Activated CD4-positive, alpha-beta T cell treated with anti-CD3 and anti-CD28 coated beads, Interleukin-2, amount 10 ng/mL, durations not matched to agents 24 days and 14 days (primary cell): ENCODE results near the gene NXF1. TPM values are rescaled to one million over a fixed set of nuclear protein-coding genes. Genes with fewer than 3 reads are reported as not detected.
"Not testable (repeated sequence)": the region's sequence is repeated elsewhere in the genome, so short reads cannot be mapped to it uniquely, and the experiment has no call there.

Source experiments
- DNase-seq: peaks from one replicate; pipeline ENCODE4 v3.0.0; 2022
- H3K27ac Mint-ChIP-seq: one replicate; pipeline ENCODE4 v1.8.0; 2022; ENCODE audit warnings: mild to moderate bottlenecking, mixed read lengths
- H3K27me3 Mint-ChIP-seq: one replicate; pipeline ENCODE4 v1.8.0; 2022; ENCODE audit warnings: mixed read lengths
- H3K36me3 Mint-ChIP-seq: one replicate; pipeline ENCODE4 v1.8.0; 2022; ENCODE audit warnings: low read depth, mild to moderate bottlenecking, mixed read lengths
- H3K4me1 Mint-ChIP-seq: one replicate; pipeline ENCODE4 v1.8.0; 2021; ENCODE audit warnings: mixed read lengths
- H3K4me3 Mint-ChIP-seq: one replicate; pipeline ENCODE4 v1.8.0; 2022; ENCODE audit warnings: mild to moderate bottlenecking, moderate library complexity, mixed read lengths
- H3K9me3 Mint-ChIP-seq: one replicate; pipeline ENCODE4 v1.8.0; 2021; ENCODE audit warnings: mixed read lengths
- intact Hi-C: fragments of 100-400 bp; cut with micrococcal nuclease; formaldehyde crosslinking; loops from one replicate; pipeline ENCODE4 v1.15.1; 2023
- total RNA-seq: library from RNA; stranded (reverse); gene quantifications from 2 replicates; pipeline ENCODE4 v1.2.3, GENCODE V29; 2022

The NXF1 gene
- total RNA-seq, 1 donor from 2014 or later: 147 TPM

DNA sequence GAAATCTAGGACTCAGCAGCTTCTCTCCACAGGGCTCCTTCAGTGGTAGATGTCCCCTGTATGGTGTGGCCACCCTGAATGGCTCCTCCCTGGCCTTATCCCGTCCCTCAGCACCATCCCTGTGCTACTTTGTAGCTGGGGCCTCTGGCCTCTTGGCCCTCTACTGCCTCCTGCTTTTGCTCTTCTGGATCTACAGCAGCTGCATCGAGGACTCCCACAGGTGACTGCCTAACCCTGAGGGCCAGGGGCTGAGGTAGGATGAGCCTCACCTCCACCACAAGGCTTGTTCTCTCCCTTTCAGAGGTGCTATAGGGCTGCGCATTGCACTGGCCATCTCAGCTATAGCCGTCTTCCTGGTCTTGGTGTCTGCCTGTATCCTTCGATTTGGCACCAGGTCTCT is 16.2 kb downstream of the NXF1 start:
- peak overlapping the region; percentile 90 for H3K4me3 Mint-ChIP-seq
- DNase-seq: peak; percentile 65
- H3K4me1 Mint-ChIP-seq: peaks cover 43% of the 10 kb centered on the region
- peaks cover 50% of the 10 kb centered on the region for H3K36me3 Mint-ChIP-seq
- H3K27me3 Mint-ChIP-seq: no peaks in the 10 kb centered on the region
- intact Hi-C loops: no loop called here
- H3K9me3 Mint-ChIP-seq: no peaks in the 10 kb centered on the region
- H3K27ac Mint-ChIP-seq: peak overlapping the region; percentile 54

- intact Hi-C loops: loop anchor here (1.0 to 2.0 kb wide), 10 partner anchors 16 to 122 kb away; partner anchors contain the start of genes C11orf98, CSKMT, HNRNPUL2 and POLR2G
- peaks cover 43% of the 10 kb centered on the region for H3K36me3 Mint-ChIP-seq
- DNase-seq: peak; percentile 99
- peaks cover 37% of the 10 kb centered on the region for H3K4me1 Mint-ChIP-seq
- peak within 1 kb of the TSS; percentile 92 for H3K27ac Mint-ChIP-seq
- H3K4me3 Mint-ChIP-seq: peak within 1 kb of the TSS; percentile 93
- no peaks in the 10 kb centered on the region for H3K27me3 Mint-ChIP-seq
- H3K9me3 Mint-ChIP-seq: no peaks in the 10 kb centered on the region
Measured at GRCh38 chr11:62787005-62787759, 18.1 kb downstream of the NXF1 start, which contains the start of gene TMEM179B. Gene TMEM179B (plus strand): TSS chr11:62787402. CDS start chr11:62787432, 30 bp downstream.

- peak overlapping the region; percentile 91 for H3K27ac Mint-ChIP-seq
- H3K4me3 Mint-ChIP-seq: peak overlapping the region; percentile 93
- peaks cover 34% of the 10 kb centered on the region for H3K4me1 Mint-ChIP-seq
- no peaks in the 10 kb centered on the region for H3K27me3 Mint-ChIP-seq
- H3K36me3 Mint-ChIP-seq: peaks cover 38% of the 10 kb centered on the region
- intact Hi-C loops: loop anchor here (1.0 to 2.0 kb wide), 11 partner anchors 15 to 121 kb away; partner anchors contain the start of genes C11orf98, CSKMT, HNRNPUL2 and NXF1
- DNase-seq: peak; percentile 97
- no peaks in the 10 kb centered on the region for H3K9me3 Mint-ChIP-seq
Measured at GRCh38 chr11:62786318-62787004, 18.8 kb downstream of the NXF1 start.

DNA sequence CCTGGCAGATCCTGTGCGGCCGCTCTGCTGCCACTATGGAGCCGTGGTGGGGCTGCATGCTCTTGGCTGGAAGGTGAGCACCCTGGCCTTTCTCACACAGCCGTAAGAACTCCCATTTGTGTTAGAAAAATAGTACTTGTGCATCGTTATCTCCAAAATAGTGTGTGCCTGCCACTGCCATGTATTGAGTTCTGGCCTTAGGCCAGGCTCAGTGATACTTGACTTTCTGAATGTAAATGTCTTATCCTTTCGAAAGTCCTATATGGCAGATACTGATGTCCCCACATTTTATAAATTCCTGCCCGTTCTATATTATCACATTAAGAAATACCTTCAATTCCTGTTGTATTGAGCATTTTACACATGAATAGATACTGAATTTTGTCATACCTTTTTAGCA is 22.5 kb downstream of the NXF1 start:
- H3K36me3 Mint-ChIP-seq: peaks cover 17% of the 10 kb centered on the region
- intact Hi-C loops: no loop called here

GRCh38 chr11:62778441-62778840 is 26.8 kb downstream of the NXF1 start:
- peaks cover 23% of the 10 kb centered on the region for H3K36me3 Mint-ChIP-seq
- DNase-seq: no peak
- intact Hi-C loops: loop anchor here (10.0 kb wide), 1 partner anchor 184 kb away; the partner anchor contains the start of gene TUT1
- no peak overlapping the region for H3K4me3 Mint-ChIP-seq
- H3K27ac Mint-ChIP-seq: peak overlapping the region; percentile 91
- no peaks in the 10 kb centered on the region for H3K9me3 Mint-ChIP-seq
- peaks cover 18% of the 10 kb centered on the region for H3K4me1 Mint-ChIP-seq
- H3K27me3 Mint-ChIP-seq: no peaks in the 10 kb centered on the region

More for the DNA sequence above, 22.5 kb downstream of the NXF1 start:
- H3K4me1 Mint-ChIP-seq: peaks cover 16% of the 10 kb centered on the region
- H3K9me3 Mint-ChIP-seq: no peaks in the 10 kb centered on the region
- H3K27ac Mint-ChIP-seq: no peak overlapping the region
- no peak overlapping the region for H3K4me3 Mint-ChIP-seq
- no peaks in the 10 kb centered on the region for H3K27me3 Mint-ChIP-seq
- no peak for DNase-seq

DNA sequence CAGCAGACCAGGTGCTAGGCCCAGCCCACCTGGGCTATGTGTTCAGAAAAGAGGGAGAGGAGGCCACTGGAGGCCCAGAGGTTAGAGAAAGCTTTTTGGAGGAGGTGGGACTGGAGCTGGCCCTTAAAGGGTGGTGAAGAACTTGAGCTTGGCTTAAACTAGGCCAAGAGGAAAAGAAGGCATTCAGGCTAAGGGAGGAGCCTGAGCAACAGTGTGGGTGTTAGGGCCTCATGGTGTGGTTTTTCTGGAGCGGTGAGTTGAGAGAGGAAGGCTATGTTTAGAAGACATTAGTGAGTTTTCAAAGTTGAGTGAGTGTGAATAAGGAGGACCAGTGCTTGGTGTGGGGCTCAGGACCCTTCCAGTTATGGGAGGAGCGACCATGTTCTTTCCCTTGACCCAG is 27.9 kb downstream of the NXF1 start:
- Mint-ChIP-seq H3K4me3 (peak overlapping the region; percentile 61), H3K4me1 (peaks cover 18% of the 10 kb centered on the region), H3K27ac (peak overlapping the region; percentile 91), H3K36me3 (peaks cover 23% of the 10 kb centered on the region), H3K27me3 (no peaks in the 10 kb centered on the region), H3K9me3 (no peaks in the 10 kb centered on the region)
- intact Hi-C loops: loop anchor here (10.0 kb wide), 1 partner anchor 183 kb away; the partner anchor contains the start of gene TUT1
- no peak for DNase-seq

DNA sequence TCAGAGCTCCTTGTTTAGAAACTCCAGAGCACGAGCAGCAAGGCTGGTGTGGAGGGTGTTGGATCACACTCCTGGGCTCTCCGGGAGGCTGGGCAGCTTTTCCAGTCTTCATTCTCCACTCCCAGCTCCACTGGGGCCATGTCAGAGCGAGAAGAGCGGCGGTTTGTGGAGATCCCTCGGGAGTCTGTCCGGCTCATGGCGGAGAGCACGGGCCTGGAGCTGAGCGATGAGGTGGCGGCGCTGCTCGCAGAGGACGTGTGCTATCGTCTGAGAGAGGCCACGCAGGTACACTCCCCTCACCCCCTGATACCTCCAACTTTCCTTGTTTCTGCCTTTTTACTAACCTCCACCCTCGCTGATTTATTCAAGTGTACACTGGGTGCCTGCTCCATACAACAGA is 29.6 kb downstream of the NXF1 start:
- peaks cover 23% of the 10 kb centered on the region for H3K36me3 Mint-ChIP-seq
- H3K9me3 Mint-ChIP-seq: no peaks in the 10 kb centered on the region
- no peak overlapping the region for H3K4me3 Mint-ChIP-seq
- no peak overlapping the region for H3K27ac Mint-ChIP-seq
- DNase-seq: no peak
- intact Hi-C loops: loop anchor here (10.0 kb wide), 1 partner anchor 181 kb away; the partner anchor contains the start of gene TUT1
- H3K27me3 Mint-ChIP-seq: no peaks in the 10 kb centered on the region
- H3K4me1 Mint-ChIP-seq: peaks cover 28% of the 10 kb centered on the region

- intact Hi-C loops: loop anchor here (5.0 to 10.0 kb wide), 2 partner anchors 67 to 180 kb away; partner anchors contain the start of genes BSCL2, GNG3 and TUT1
- H3K9me3 Mint-ChIP-seq: no peaks in the 10 kb centered on the region
- DNase-seq: no peak
- H3K36me3 Mint-ChIP-seq: peaks cover 25% of the 10 kb centered on the region
- peaks cover 39% of the 10 kb centered on the region for H3K4me1 Mint-ChIP-seq
- no peak overlapping the region for H3K27ac Mint-ChIP-seq
- no peak overlapping the region for H3K4me3 Mint-ChIP-seq
- no peaks in the 10 kb centered on the region for H3K27me3 Mint-ChIP-seq
Measured at GRCh38 chr11:62774407-62774806, 30.8 kb downstream of the NXF1 start.

GRCh38 chr11:62771144-62772021 is 33.9 kb downstream of the NXF1 start, which contains the start of gene TAF6L:
Gene TAF6L (plus strand): TSS chr11:62771396. CDS start chr11:62775784, 4,388 bp downstream.
- no peaks in the 10 kb centered on the region for H3K9me3 Mint-ChIP-seq
- peak within 1 kb of the TSS; percentile 93 for H3K4me3 Mint-ChIP-seq
- peak within 1 kb of the TSS; percentile 96 for H3K27ac Mint-ChIP-seq
- peaks cover 19% of the 10 kb centered on the region for H3K36me3 Mint-ChIP-seq
- peak; percentile 98 for DNase-seq
- no peaks in the 10 kb centered on the region for H3K27me3 Mint-ChIP-seq
- H3K4me1 Mint-ChIP-seq: peaks cover 26% of the 10 kb centered on the region
- intact Hi-C loops: loop anchor here (1.0 to 10.0 kb wide), 10 partner anchors 10 to 177 kb away; partner anchors contain the start of genes BSCL2, GNG3, HNRNPUL2 and NXF1

GRCh38 chr11:62770778-62771143 is 34.5 kb downstream of the NXF1 start:
- Mint-ChIP-seq H3K27ac (peak overlapping the region; percentile 96), H3K9me3 (no peaks in the 10 kb centered on the region), H3K4me1 (peaks cover 26% of the 10 kb centered on the region), H3K27me3 (no peaks in the 10 kb centered on the region), H3K4me3 (peak overlapping the region; percentile 93), H3K36me3 (peaks cover 20% of the 10 kb centered on the region)
- DNase-seq: peak; percentile 79
- intact Hi-C loops: loop anchor here (1.0 to 10.0 kb wide), 10 partner anchors 9 to 176 kb away; partner anchors contain the start of genes BSCL2, GNG3, HNRNPUL2 and NXF1

DNA sequence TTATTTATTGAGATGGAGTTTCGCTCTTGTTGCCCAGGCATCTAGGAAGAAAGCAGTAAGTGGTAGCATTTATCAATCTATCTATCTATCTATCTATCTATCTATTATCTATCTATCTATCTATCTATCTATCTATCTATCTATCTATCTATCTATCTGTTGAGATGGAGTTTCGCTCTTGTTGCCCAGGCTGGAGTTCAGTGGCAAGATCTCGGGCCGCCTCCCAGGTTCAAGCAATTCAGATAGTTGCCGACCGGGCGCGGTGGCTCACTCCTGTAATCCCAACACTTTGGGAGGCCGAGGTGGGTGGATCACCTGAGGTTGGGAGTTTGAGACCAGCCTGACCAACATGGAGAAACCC is 44.4 kb downstream of the NXF1 start:
- Mint-ChIP-seq H3K4me3 (peak overlapping the region; percentile 97), H3K4me1 (peaks cover 13% of the 10 kb centered on the region), H3K27ac (peak overlapping the region; percentile 78), H3K36me3 (peaks cover 20% of the 10 kb centered on the region)
- not testable (repeated sequence) for H3K9me3 Mint-ChIP-seq, H3K27me3 Mint-ChIP-seq, DNase-seq
- intact Hi-C loops: loop anchor here (1.0 to 5.0 kb wide), 4 partner anchors 8 to 94 kb away; partner anchors contain the start of genes C11orf98, CSKMT, TAF6L and TMEM179B

DNA sequence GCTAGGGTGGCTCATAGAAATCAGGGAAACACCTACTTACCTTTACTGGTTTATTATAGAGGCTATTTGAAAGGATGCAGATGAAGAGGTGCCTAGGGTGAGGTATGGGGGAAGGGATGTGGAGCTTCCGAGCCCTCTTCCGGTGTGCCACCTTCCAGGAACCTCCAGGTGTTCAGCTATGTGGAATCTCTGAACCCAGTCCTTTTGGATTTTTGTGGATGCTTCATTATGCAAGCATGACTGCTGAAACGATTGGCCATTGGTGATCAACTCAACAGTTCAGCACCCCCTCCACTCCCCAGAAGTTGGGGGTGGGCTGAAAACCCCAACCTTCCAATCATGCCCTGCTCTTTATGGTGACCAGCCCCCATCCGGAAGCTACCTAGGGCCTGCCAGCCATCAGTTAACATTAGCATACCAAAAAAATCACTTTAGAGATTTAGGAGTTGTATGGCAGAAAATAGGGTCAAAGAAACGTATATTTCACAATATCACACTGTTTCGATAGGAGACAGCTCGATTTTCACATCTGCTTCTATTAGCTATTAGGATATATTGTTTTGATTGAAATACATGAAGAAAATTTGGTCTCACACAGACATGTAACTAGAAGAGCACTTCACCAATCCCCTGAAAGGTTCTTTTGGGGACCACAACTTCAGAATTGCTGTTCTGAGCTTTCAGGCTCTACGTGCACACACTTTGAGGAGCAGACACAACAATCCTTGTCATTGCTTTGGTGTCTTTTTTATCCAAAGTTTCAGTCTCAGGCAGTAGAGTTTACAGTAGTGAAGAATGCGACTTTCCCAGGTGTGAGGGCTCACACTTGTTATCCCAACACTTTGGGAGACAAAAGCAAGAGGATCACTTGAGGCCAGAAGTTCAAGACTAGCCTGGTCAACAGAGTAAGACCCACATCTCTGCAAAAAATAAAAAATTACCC is 47.1 kb downstream of the NXF1 start:
- intact Hi-C loops: no loop called here
- H3K9me3 Mint-ChIP-seq: no peaks in the 10 kb centered on the region
- H3K4me1 Mint-ChIP-seq: peaks cover 23% of the 10 kb centered on the region
- peaks cover 11% of the 10 kb centered on the region for H3K36me3 Mint-ChIP-seq
- DNase-seq: no peak
- no peak overlapping the region for H3K4me3 Mint-ChIP-seq
- no peaks in the 10 kb centered on the region for H3K27me3 Mint-ChIP-seq
- H3K27ac Mint-ChIP-seq: no peak overlapping the region
